H1 (cell line): ENCODE measurements around the gene PLK5. TPM values are rescaled to one million over a fixed set of nuclear protein-coding genes. Genes with fewer than 3 reads are reported as not detected.

Source experiments
- CTCF ChIA-PET: fragments of 300-600 bp; sonication (Branson Sonifier 250); formaldehyde crosslinking; loops from one replicate; lab custom pipeline; 2021; ENCODE audit not compliant: partially characterized antibody; lab: Charles Lee
- POLR2A ChIA-PET: fragments of 300-600 bp; sonication (Branson Sonifier 250); formaldehyde crosslinking; loops from one replicate; lab custom pipeline; 2021; ENCODE audit warnings: inconsistent platforms; ENCODE audit not compliant: partially characterized antibody; lab: Charles Lee
- DNase-seq, 2 experiments: peaks; one replicate each; pipeline versions ENCODE4 v3.0.0 to v3.0.0-alpha.2; 2010 to 2022; ENCODE audit warnings: low spot score in 2 of 2, low read depth in 1 of 2, mixed read lengths in 1 of 2
- FAIRE-seq: peaks from 2 replicates; lab custom pipeline; 2011; peaks lifted over from hg19 to GRCh38; lab: Jason Lieb, UNC
- H2AFZ ChIP-seq: 2 replicates; pipeline ENCODE4 v1.8.1; 2012; ENCODE audit warnings: low read length, inconsistent platforms
- H2AK5ac ChIP-seq: 2 replicates; pipeline ENCODE4 v1.6.1; 2013; ENCODE audit warnings: low read depth, low read length
- H2BK120ac ChIP-seq: replicated peaks from 2 replicates; pipeline ENCODE3; 2013; ENCODE audit warnings: low read depth, low read length, inconsistent platforms
- H2BK12ac ChIP-seq: 2 replicates; pipeline ENCODE4 v1.6.1; 2013; ENCODE audit warnings: low read depth, low read length
- H2BK15ac ChIP-seq: 2 replicates; pipeline ENCODE4 v1.6.1; 2013; ENCODE audit warnings: low read length
- H2BK20ac ChIP-seq: 2 replicates; pipeline ENCODE4 v1.6.1; 2013; ENCODE audit warnings: low read length
- H2BK5ac ChIP-seq: 2 replicates; pipeline ENCODE4 v1.6.1; 2013; ENCODE audit warnings: low read depth, low read length
- H3K14ac ChIP-seq: 2 replicates; pipeline ENCODE4 v1.6.1; 2013; ENCODE audit warnings: inconsistent platforms; ENCODE audit not compliant: insufficient read length
- H3K18ac ChIP-seq: 2 replicates; pipeline ENCODE4 v1.6.1; 2013; ENCODE audit warnings: low read length; ENCODE audit errors: extremely low read depth
- H3K23ac ChIP-seq: 2 replicates; pipeline ENCODE4 v1.6.1; 2013; ENCODE audit warnings: inconsistent platforms; ENCODE audit not compliant: insufficient read length
- H3K23me2 ChIP-seq: 2 replicates; pipeline ENCODE4 v1.6.1; 2013; ENCODE audit warnings: low read depth, low read length
- H3K27ac ChIP-seq: 2 replicates; pipeline ENCODE4 v1.6.1; 2011; ENCODE audit warnings: low read depth, low read length, inconsistent platforms
- H3K27me3 ChIP-seq, 4 experiments: replicated peaks in 1 of 4; 1 replicate in 1 of 4; 2 replicates in 3 of 4; pipeline versions ENCODE4 v1.6.1 to v1.8.1; 2011 to 2013; ENCODE audit warnings: low read length in 3 of 4, mild to moderate bottlenecking in 3 of 4, inconsistent platforms in 2 of 4, mixed read lengths in 2 of 4, moderate library complexity in 1 of 4; ENCODE audit not compliant: control insufficient read depth in 3 of 4, insufficient read depth in 3 of 4; ENCODE audit errors: extremely low read depth in 1 of 4
- H3K36me3 ChIP-seq, 4 experiments: 2 replicates each; pipeline versions ENCODE4 v1.6.1 to v1.8.1; 2011 to 2013; ENCODE audit warnings: mild to moderate bottlenecking in 4 of 4, low read length in 3 of 4, moderate library complexity in 2 of 4, control low read depth in 1 of 4, inconsistent platforms in 1 of 4; ENCODE audit not compliant: insufficient read depth in 4 of 4, control insufficient read depth in 2 of 4
- H3K4ac ChIP-seq: replicated peaks from 2 replicates; pipeline ENCODE3; 2013; ENCODE audit warnings: low read length, low read depth, mixed read lengths, inconsistent platforms; ENCODE audit not compliant: insufficient read length
- H3K4me1 ChIP-seq, 4 experiments: replicated peaks in 1 of 4; 1 replicate in 1 of 4; 2 replicates in 3 of 4; pipeline versions ENCODE4 v1.6.1 to v1.8.1; 2011 to 2013; ENCODE audit warnings: low read length in 3 of 4, inconsistent platforms in 2 of 4, mixed read lengths in 1 of 4; ENCODE audit not compliant: insufficient read depth in 4 of 4, control insufficient read depth in 3 of 4
- H3K4me2 ChIP-seq, 2 experiments: 2 replicates each; pipeline versions ENCODE4 v1.6.1 to v1.8.1; 2011 to 2013; ENCODE audit warnings: low read depth in 2 of 2, low read length in 2 of 2, control low read depth in 1 of 2, inconsistent platforms in 1 of 2, mild to moderate bottlenecking in 1 of 2; ENCODE audit not compliant: insufficient read depth in 1 of 2
- H3K4me3 ChIP-seq, 4 experiments: fragments of 200-600, 300-600 bp in 1 of 4; sonication (generic), shearing (Covaris generic), sonication (Bioruptor Twin) in 1 of 4; 2 replicates each; pipeline versions ENCODE4 v1.5.1 to v1.8.1; 2011 to 2016; ENCODE audit warnings: low read length in 4 of 4, low read depth in 3 of 4, control low read depth in 2 of 4, inconsistent platforms in 2 of 4, mild to moderate bottlenecking in 2 of 4, mixed read lengths in 1 of 4, moderate library complexity in 1 of 4; ENCODE audit not compliant: insufficient read depth in 2 of 4; ENCODE audit errors: extremely low read depth in 1 of 4
- H3K56ac ChIP-seq: replicated peaks from 2 replicates; pipeline ENCODE3; 2013; ENCODE audit warnings: low read depth, mild to moderate bottlenecking, mixed read lengths, low read length, inconsistent platforms; ENCODE audit not compliant: insufficient read length
- H3K79me1 ChIP-seq: 2 replicates; pipeline ENCODE4 v1.6.1; 2013; ENCODE audit warnings: low read depth, low read length, control low read depth
- H3K79me2 ChIP-seq, 2 experiments: 2 replicates each; pipeline versions ENCODE4 v1.6.1 to v1.8.1; 2012 to 2013; ENCODE audit warnings: low read length in 2 of 2, mild to moderate bottlenecking in 2 of 2, inconsistent platforms in 1 of 2; ENCODE audit not compliant: insufficient read depth in 2 of 2, control insufficient read depth in 1 of 2
- H3K9ac ChIP-seq, 4 experiments: replicated peaks in 1 of 4; 1 replicate in 1 of 4; 2 replicates in 3 of 4; pipeline versions ENCODE4 v1.6.1 to v1.8.1; 2011 to 2013; ENCODE audit warnings: low read depth in 3 of 4, low read length in 3 of 4, control low read depth in 2 of 4, mild to moderate bottlenecking in 2 of 4, moderate library complexity in 2 of 4, inconsistent platforms in 1 of 4; ENCODE audit errors: extremely low read depth in 1 of 4
- H3K9me3 ChIP-seq, 2 experiments: 2 replicates each; pipeline versions ENCODE4 v1.6.1 to v1.8.1; 2012 to 2013; ENCODE audit warnings: mild to moderate bottlenecking in 2 of 2, moderate library complexity in 2 of 2, control low read depth in 1 of 2, inconsistent platforms in 1 of 2, low read depth in 1 of 2, low read length in 1 of 2, mixed read lengths in 1 of 2; ENCODE audit not compliant: insufficient read depth in 2 of 2
- H4K20me1 ChIP-seq, 2 experiments: replicated peaks in 1 of 2; 2 replicates each; pipeline versions ENCODE3 to v1.8.1; 2011 to 2013; ENCODE audit warnings: inconsistent platforms in 2 of 2, low read length in 2 of 2, mild to moderate bottlenecking in 1 of 2; ENCODE audit not compliant: insufficient read depth in 2 of 2, control insufficient read depth in 1 of 2
- H4K5ac ChIP-seq: 2 replicates; pipeline ENCODE4 v1.6.1; 2013; ENCODE audit warnings: low read length, low read depth, mixed read lengths, inconsistent platforms; ENCODE audit not compliant: insufficient read length
- H4K8ac ChIP-seq: 2 replicates; pipeline ENCODE4 v1.8.0; 2013; ENCODE audit warnings: mild to moderate bottlenecking, moderate library complexity, low read length, inconsistent platforms; ENCODE audit not compliant: insufficient read depth; ENCODE audit errors: extremely low read depth
- H4K91ac ChIP-seq: replicated peaks from 2 replicates; pipeline ENCODE3; 2013; ENCODE audit warnings: low read length, mixed read lengths, inconsistent platforms; ENCODE audit not compliant: insufficient read length
- ASH2L ChIP-seq: fragments of 200-600, 300-600 bp; sonication (generic); IDR thresholded peaks from one replicate; pipeline ENCODE4 v1.7.1; 2017; ENCODE audit warnings: low read length
- KDM5A ChIP-seq: fragments of 200-600 bp; IDR thresholded peaks from 2 replicates; pipeline ENCODE4 v1.7.1; 2012; ENCODE audit warnings: mild to moderate bottlenecking, low read length, inconsistent platforms, mixed read lengths
- PHF8 ChIP-seq: fragments of 200-600 bp; sonication (generic); conservative IDR thresholded peaks from 2 replicates; pipeline ENCODE4 v1.7.1; 2012; ENCODE audit warnings: low read depth, mild to moderate bottlenecking, inconsistent platforms, low read length, moderate library complexity
- TAF7 ChIP-seq: optimal IDR thresholded peaks from 2 replicates; pipeline ENCODE3; 2011; ENCODE audit warnings: low read depth, mild to moderate bottlenecking, inconsistent platforms, low read length, moderate library complexity, borderline replicate concordance
- WGBS, 2 experiments: shearing (Covaris generic) in 1 of 2; methylation state at CpG; one replicate each; pipeline versions ENCODE4 v1.1.6 to v1.1.7; 2013 to 2015; ENCODE audit warnings: low lambda C conversion rate in 2 of 2, mixed read lengths in 2 of 2, inconsistent platforms in 1 of 2, low coverage in 1 of 2, missing lambda C conversion rate in 1 of 2; ENCODE audit not compliant: insufficient replicate concordance in 2 of 2, insufficient coverage in 1 of 2, insufficient read length in 1 of 2; ENCODE audit errors: extremely low coverage in 1 of 2, missing lambda C conversion rate in 1 of 2; 5-methylcytosine and 5-hydroxymethylcytosine counted together
- polyA plus RNA-seq, 7 experiments: library from polyadenylated mRNA; depleted of rRNA in 3 of 7; stranded (reverse) in 5 of 7; unstranded in 2 of 7; fragments of >200 nt in 5 of 7; fragments of 200-250 nt in 2 of 7; gene quantifications; 1 replicate in 5 of 7; 2 replicates in 1 of 7; 4 replicates in 1 of 7; pipeline versions ENCODE4 v1.2.1 to v1.2.3, GENCODE V29; 2011 to 2013; ENCODE audit warnings: missing spikeins in 2 of 7, mixed read lengths in 2 of 7
- total RNA-seq: library from RNA; stranded (reverse); fragmentation: NEBNext Ultra II Directional; extraction: Animal tissue kit (Norgen Biotek cat#: 25700); gene quantifications from 2 replicates; pipeline ENCODE4 v1.2.1, GENCODE V29; 2021

Gene PLK5
- total and polyA plus RNA-seq, 2 of the 8 experiments (the other 6 are each of a cell fraction or from before 2014, with no cell fraction given), result 0.43 to 0.45 TPM

- Histone ChIP-seq H3K79me1 (no peaks in the 10 kb centered on the region), H2BK120ac (no peak overlapping the region), H3K27ac (no peak overlapping the region), H4K5ac (no peak overlapping the region), H3K23ac (no peak overlapping the region), H4K8ac (no peak overlapping the region), H3K14ac (no peak overlapping the region), H2BK5ac (no peak overlapping the region), H3K79me2 (no peaks in the 10 kb centered on the region), H3K56ac (no peak overlapping the region), H2BK12ac (no peak overlapping the region), H3K36me3 (no peaks in the 10 kb centered on the region), H3K4ac (no peak overlapping the region), H3K9ac (no peak overlapping the region), H2BK20ac (no peak overlapping the region), H2AFZ (no peak overlapping the region), H3K27me3 (no peaks in the 10 kb centered on the region; a peak in 1 of 7 replicates), H3K23me2 (no peaks in the 10 kb centered on the region), H3K18ac (no peak overlapping the region), H3K4me2 (no peak overlapping the region), H4K20me1 (peaks cover 0 to 3% of the 10 kb centered on the region in 2 experiments), H3K4me3 (no peak overlapping the region), H3K9me3 (no peaks in the 10 kb centered on the region), H2BK15ac (no peak overlapping the region), H4K91ac (no peak overlapping the region), H2AK5ac (no peak overlapping the region), H3K4me1 (no peaks in the 10 kb centered on the region)
- 85% methylated on average over 11 of the region's 11 CpGs; no CpG with 5 or more reads in 1 of the 2 experiments for WGBS, 2 experiments
- no peak for FAIRE-seq
- ChIA-PET CTCF (no interaction called here), POLR2A (interaction anchor here (1.1 kb wide), 1 partner anchor 12 kb away, joined by 3 read pairs; no protein-coding TSS in a partner anchor)
- DNase-seq, result no peak
- no peak for TF ChIP-seq PHF8
- no peak for TF ChIP-seq KDM5A
- no peak for TF ChIP-seq TAF7
- no peak for TF ChIP-seq ASH2L
Measured at GRCh38 chr19:1531587-1531986, 7.7 kb downstream of the PLK5 start.
